ENCODE results near the gene E2F7.

DNA sequence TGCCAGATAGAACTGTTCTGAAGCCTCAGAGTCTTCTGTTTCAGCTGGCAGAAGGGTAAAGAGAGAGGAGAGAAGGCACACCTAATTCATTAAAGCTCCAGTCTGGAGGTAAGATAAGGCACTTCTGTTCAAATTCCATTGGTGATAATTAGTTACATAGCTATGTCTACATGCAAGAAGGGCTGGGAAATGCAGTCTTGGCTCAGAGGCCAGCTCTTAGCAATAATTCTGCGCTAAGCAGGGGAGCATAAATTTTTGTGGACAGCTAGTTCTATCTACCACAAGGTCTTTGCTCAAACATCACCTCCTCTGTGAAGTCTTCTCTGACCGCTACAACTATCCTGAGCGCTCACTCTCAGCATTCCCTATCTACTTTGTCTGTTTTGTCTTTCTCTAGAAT lies 14.3 kb upstream of the E2F7 start:
- TF ChIP-seq POLR2A (IDR thresholded peaks at IDR 0.05; ENCODE audit: control extremely low read depth in 1 of 2, low read depth in 2 of 2, low read length in 2 of 2), result no peak
- TF ChIP-seq CTCF (IDR thresholded peaks at IDR 0.05; ENCODE audit: control extremely low read depth in 1 of 3, insufficient read depth in 1 of 3, low read depth in 1 of 3, low read length in 3 of 3), result no peak
- TF ChIP-seq RAD21 (IDR thresholded peaks at IDR 0.05 in 1 of 2, conservative IDR thresholded peaks at IDR 0.05 in 1 of 2; ENCODE audit: low read depth in 2 of 2, low read length in 2 of 2), result no peak
- TF ChIP-seq TBP (IDR thresholded peaks at IDR 0.05; ENCODE audit: low read depth, low read length), result no peak
- no peak for TF ChIP-seq GABPA (IDR thresholded peaks at IDR 0.05; ENCODE audit: borderline replicate concordance, insufficient read depth, low read length)
- TF ChIP-seq EZH2 (IDR thresholded peaks at IDR 0.05; ENCODE audit: low read depth, low read length, severe bottlenecking), result no peak
- no peak for TF ChIP-seq JUND (IDR thresholded peaks at IDR 0.05; ENCODE audit: low read length)
- no peak for TF ChIP-seq ZNF274 (IDR thresholded peaks at IDR 0.05; ENCODE audit: borderline replicate concordance, extremely low read depth, low read length)
- no peak for TF ChIP-seq YY1 (IDR thresholded peaks at IDR 0.05; ENCODE audit: low read depth, low read length)
- TF ChIP-seq CREB1 (IDR thresholded peaks at IDR 0.05), result no peak

All from H1 (cell line).